BLaER1 treated with 17β-estradiol and CSF1 and Interleukin-3, amounts not matched to agents 10 nM and 100 nM (cell line): ENCODE measurements around the gene SH3GL1.
A peak's percentile ranks its signal among the peaks of the same experiment; 100 is the strongest.

ENCODE experiments used
- H3K27ac ChIP-seq, 11 experiments: shearing (Covaris generic); formaldehyde crosslinking; 2 replicates each; pipeline ENCODE4 v1.8.1; 2022
- H3K27me3 ChIP-seq, 11 experiments: shearing (Covaris generic); formaldehyde crosslinking; 2 replicates each; pipeline ENCODE4 v1.8.1; 2022
- H3K36me3 ChIP-seq, 11 experiments: shearing (Covaris generic); formaldehyde crosslinking; 2 replicates each; pipeline ENCODE4 v1.8.1; 2022
- H3K4me1 ChIP-seq, 10 experiments: shearing (Covaris generic); formaldehyde crosslinking; 2 replicates each; pipeline ENCODE4 v1.8.1; 2022
- H3K4me2 ChIP-seq, 11 experiments: shearing (Covaris generic); formaldehyde crosslinking; 2 replicates each; pipeline ENCODE4 v1.8.1; 2022
- H3K4me3 ChIP-seq, 10 experiments: shearing (Covaris generic); formaldehyde crosslinking; 2 replicates each; pipeline ENCODE4 v1.8.1; 2022
- H3K9ac ChIP-seq, 11 experiments: shearing (Covaris generic); formaldehyde crosslinking; 2 replicates each; pipeline ENCODE4 v1.8.1; 2022
- H3K9me3 ChIP-seq, 11 experiments: shearing (Covaris generic); formaldehyde crosslinking; replicated peaks in 1 of 11; 2 replicates each; pipeline ENCODE4 v1.8.1; 2022
- H4K20me1 ChIP-seq, 11 experiments: shearing (Covaris generic); formaldehyde crosslinking; 2 replicates each; pipeline ENCODE4 v1.8.1; 2022
- Cebpa-rat ChIP-seq, 11 experiments: shearing (Covaris generic); IDR thresholded peaks; 2 replicates each; pipeline ENCODE4 v1.8.1; 2022

Gene SH3GL1

DNA sequence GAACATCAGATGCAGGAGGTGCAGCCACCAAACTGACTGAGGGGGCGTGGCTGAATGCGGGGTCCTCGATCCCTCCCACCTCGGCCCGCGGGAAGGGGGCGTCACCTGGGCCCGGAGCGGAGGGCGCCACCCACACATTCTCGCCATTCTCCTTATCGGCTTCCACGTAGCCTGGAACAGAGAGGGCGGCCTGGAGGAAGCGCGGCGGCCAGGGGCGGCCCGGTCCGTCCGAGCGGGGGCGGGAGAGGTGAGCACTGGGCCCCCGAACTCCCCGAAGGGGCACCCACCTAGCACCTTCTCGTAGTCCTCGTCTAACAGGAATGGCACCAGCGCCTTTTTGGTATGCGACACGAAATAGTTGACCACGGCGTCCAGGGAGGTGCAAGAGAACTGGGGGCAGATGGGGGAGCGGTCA, 73.5 kb downstream of the SH3GL1 start:
- Histone ChIP-seq H3K4me1 (peaks cover 9 to 25% (median 16%) of the 10 kb centered on the region in 10 experiments; a peak in 18 of 20 replicates), H3K4me2 (peak overlapping the region in 10 of 11 experiments; percentile 13 to 72 (median 44); a peak in 15 of 22 replicates)

GRCh38 chr19:4326215-4326836, 74.0 kb downstream of the SH3GL1 start:
- H3K4me2 ChIP-seq = peak overlapping the region in 5 of 11 experiments; percentile 29 to 72 (median 47); a peak in 9 of 22 replicates
- H3K9me3 ChIP-seq = peaks cover 0 to 24% (median 8%) of the 10 kb centered on the region in 11 experiments; a peak in 18 of 22 replicates
- peaks cover 4 to 12% (median 6%) of the 10 kb centered on the region in 11 experiments; a peak in 15 of 22 replicates for H3K27me3 ChIP-seq
- H4K20me1 ChIP-seq = peaks cover 0 to 6% (median 0%) of the 10 kb centered on the region in 11 experiments; a peak in 1 of 22 replicates
- no peak overlapping the region for H3K9ac ChIP-seq
- no peak overlapping the region for H3K27ac ChIP-seq
- no peak for TF ChIP-seq Cebpa-rat (IDR thresholded peaks at IDR 0.05)
- H3K36me3 ChIP-seq = peaks cover 0 to 12% (median 0%) of the 10 kb centered on the region in 11 experiments; a peak in 1 of 22 replicates
- peaks cover 9 to 25% (median 16%) of the 10 kb centered on the region in 10 experiments; a peak in 18 of 20 replicates for H3K4me1 ChIP-seq
- H3K4me3 ChIP-seq = no peak overlapping the region

More for the DNA sequence above, 73.5 kb downstream of the SH3GL1 start:
- Histone ChIP-seq H3K9me3 (peaks cover 0 to 19% (median 3%) of the 10 kb centered on the region in 11 experiments; a peak in 13 of 22 replicates), H3K36me3 (peaks cover 0 to 8% (median 0%) of the 10 kb centered on the region in 11 experiments; a peak in 1 of 22 replicates), H3K9ac (no peak overlapping the region), H3K4me3 (no peak overlapping the region), H3K27ac (no peak overlapping the region), H3K27me3 (peaks cover 4 to 12% (median 6%) of the 10 kb centered on the region in 11 experiments; a peak in 15 of 22 replicates), H4K20me1 (peaks cover 0 to 6% (median 0%) of the 10 kb centered on the region in 11 experiments; a peak in 1 of 22 replicates)
- TF ChIP-seq Cebpa-rat (IDR thresholded peaks at IDR 0.05) = no peak

- Histone ChIP-seq H3K4me3 (no peak overlapping the region), H4K20me1 (peaks cover 0 to 6% (median 0%) of the 10 kb centered on the region in 11 experiments; a peak in 1 of 22 replicates), H3K9ac (no peak overlapping the region), H3K9me3 (peaks cover 18 to 45% (median 29%) of the 10 kb centered on the region in 11 experiments), H3K4me2 (no peak overlapping the region), H3K36me3 (peaks cover 0 to 14% (median under 1%) of the 10 kb centered on the region in 11 experiments; a peak in 7 of 22 replicates), H3K4me1 (peaks cover 7 to 21% (median 15%) of the 10 kb centered on the region in 10 experiments), H3K27ac (no peak overlapping the region), H3K27me3 (peaks cover 4 to 12% (median 6%) of the 10 kb centered on the region in 11 experiments; a peak in 15 of 22 replicates)
- no peak for TF ChIP-seq Cebpa-rat (IDR thresholded peaks at IDR 0.05)
These were observed 76.1 kb downstream of the SH3GL1 start for GRCh38 chr19:4324228-4324627.

GRCh38 chr19:4323692-4324091, 76.7 kb downstream of the SH3GL1 start:
- Histone ChIP-seq H3K27me3 (peaks cover 4 to 12% (median 6%) of the 10 kb centered on the region in 11 experiments; a peak in 15 of 22 replicates), H3K27ac (no peak overlapping the region), H3K4me1 (peaks cover 4 to 21% (median 10%) of the 10 kb centered on the region in 10 experiments; a peak in 19 of 20 replicates), H3K36me3 (peaks cover 0 to 18% (median 4%) of the 10 kb centered on the region in 11 experiments; a peak in 14 of 22 replicates), H3K4me2 (no peak overlapping the region), H3K9ac (no peak overlapping the region), H3K4me3 (no peak overlapping the region), H4K20me1 (peaks cover 0 to 6% (median 0%) of the 10 kb centered on the region in 11 experiments; a peak in 1 of 22 replicates), H3K9me3 (peaks cover 23 to 50% (median 34%) of the 10 kb centered on the region in 11 experiments)
- TF ChIP-seq Cebpa-rat (IDR thresholded peaks at IDR 0.05) = no peak

- Histone ChIP-seq H4K20me1 (peaks cover 0 to 6% (median 0%) of the 10 kb centered on the region in 11 experiments; a peak in 1 of 22 replicates), H3K9me3 (peaks cover 29 to 56% (median 39%) of the 10 kb centered on the region in 11 experiments), H3K4me1 (peaks cover 4 to 22% (median 12%) of the 10 kb centered on the region in 10 experiments; a peak in 18 of 20 replicates), H3K36me3 (peaks cover 0 to 24% (median 9%) of the 10 kb centered on the region in 11 experiments; a peak in 14 of 22 replicates), H3K4me3 (no peak overlapping the region), H3K4me2 (no peak overlapping the region), H3K27ac (no peak overlapping the region), H3K9ac (no peak overlapping the region), H3K27me3 (peaks cover 4 to 12% (median 6%) of the 10 kb centered on the region in 11 experiments; a peak in 15 of 22 replicates)
- no peak for TF ChIP-seq Cebpa-rat (IDR thresholded peaks at IDR 0.05)
These were observed 77.2 kb downstream of the SH3GL1 start for GRCh38 chr19:4322942-4323665.

GRCh38 chr19:4320419-4320818, 79.9 kb downstream of the SH3GL1 start:
- Histone ChIP-seq H3K4me3 (no peak overlapping the region), H3K9me3 (peaks cover 30 to 49% (median 37%) of the 10 kb centered on the region in 11 experiments), H3K36me3 (peaks cover 0 to 51% (median 34%) of the 10 kb centered on the region in 11 experiments; a peak in 16 of 22 replicates), H3K27ac (no peak overlapping the region), H3K4me1 (peaks cover 0 to 16% (median 5%) of the 10 kb centered on the region in 10 experiments; a peak in 10 of 20 replicates), H3K4me2 (no peak overlapping the region), H3K9ac (no peak overlapping the region), H4K20me1 (peaks cover 0 to 6% (median 0%) of the 10 kb centered on the region in 11 experiments; a peak in 1 of 22 replicates), H3K27me3 (no peaks in the 10 kb centered on the region)
- no peak for TF ChIP-seq Cebpa-rat (IDR thresholded peaks at IDR 0.05)

DNA sequence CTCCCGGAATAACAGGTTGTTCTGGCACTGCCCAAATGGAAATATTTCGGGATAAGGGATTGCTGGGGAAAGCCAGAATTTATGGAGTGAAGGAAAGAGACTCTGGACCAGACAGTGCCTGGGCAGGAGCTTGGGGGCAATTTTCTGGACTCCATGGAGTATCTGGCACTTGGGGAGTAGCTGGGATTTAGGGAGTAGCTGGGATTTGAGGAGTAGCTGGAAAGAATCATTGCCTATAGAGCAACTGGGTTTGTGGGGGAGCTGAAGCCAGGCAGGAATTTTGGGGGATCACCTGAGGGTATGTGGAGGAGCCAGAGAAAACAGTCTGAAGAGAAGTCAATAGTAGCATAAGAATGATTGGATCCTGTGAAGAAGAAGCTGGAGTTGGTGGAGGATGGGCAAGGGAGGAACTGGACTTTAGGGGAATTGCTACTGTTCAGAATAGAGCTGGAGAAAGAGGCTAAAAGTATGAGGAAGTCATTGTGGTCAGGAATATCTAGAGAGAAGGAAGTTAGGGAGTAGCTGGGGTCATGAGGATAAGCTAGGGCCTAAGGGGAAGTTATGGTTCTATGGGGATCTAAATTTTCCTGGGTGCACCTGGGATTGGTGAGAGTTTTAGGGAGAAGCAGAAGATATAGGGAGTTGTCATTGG, 81.2 kb downstream of the SH3GL1 start:
- Histone ChIP-seq H3K4me1 (peaks cover 0 to 23% (median 5%) of the 10 kb centered on the region in 10 experiments; a peak in 11 of 20 replicates), H3K36me3 (peaks cover 0 to 53% (median 34%) of the 10 kb centered on the region in 11 experiments; a peak in 16 of 22 replicates), H3K4me2 (peak overlapping the region in 6 of 11 experiments; percentile 4 to 65 (median 42); a peak in 10 of 22 replicates), H3K27ac (no peak overlapping the region; a peak in 1 of 22 replicates), H3K9ac (no peak overlapping the region), H4K20me1 (peaks cover 0 to 6% (median 0%) of the 10 kb centered on the region in 11 experiments; a peak in 1 of 22 replicates), H3K4me3 (no peak overlapping the region), H3K9me3 (peaks cover 30 to 49% (median 37%) of the 10 kb centered on the region in 11 experiments), H3K27me3 (no peaks in the 10 kb centered on the region)
- no peak for TF ChIP-seq Cebpa-rat (IDR thresholded peaks at IDR 0.05)

DNA sequence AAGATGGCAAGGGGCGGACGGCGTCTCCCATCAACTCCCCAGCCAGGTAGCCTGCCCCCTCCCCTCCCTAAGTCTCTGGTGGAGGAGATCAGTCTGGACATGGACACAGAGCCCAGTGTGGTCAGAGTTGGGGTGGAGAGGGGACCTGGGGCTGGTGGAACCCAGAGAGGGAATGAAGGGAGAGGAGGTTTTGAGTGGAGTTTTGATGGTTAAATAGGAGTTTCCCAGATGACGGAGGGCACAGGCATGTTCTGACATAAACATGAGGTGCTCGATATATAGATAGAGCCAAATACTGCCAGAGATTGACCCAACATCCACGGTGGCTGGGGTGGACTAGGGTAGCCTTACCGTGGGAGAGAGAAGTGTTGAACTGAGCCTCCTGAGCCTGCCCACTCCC, 81.9 kb downstream of the SH3GL1 start:
- Histone ChIP-seq H3K4me3 (no peak overlapping the region), H4K20me1 (no peaks in the 10 kb centered on the region; a peak in 1 of 22 replicates), H3K9ac (no peak overlapping the region), H3K27me3 (no peaks in the 10 kb centered on the region), H3K27ac (no peak overlapping the region), H3K36me3 (peaks cover 0 to 56% (median 34%) of the 10 kb centered on the region in 11 experiments; a peak in 16 of 22 replicates), H3K9me3 (peaks cover 30 to 49% (median 37%) of the 10 kb centered on the region in 11 experiments), H3K4me1 (peaks cover 0 to 31% (median 8%) of the 10 kb centered on the region in 10 experiments; a peak in 11 of 20 replicates), H3K4me2 (peak overlapping the region in 4 of 11 experiments; percentile 22 to 65 (median 42); a peak in 6 of 22 replicates)
- TF ChIP-seq Cebpa-rat (IDR thresholded peaks at IDR 0.05) = no peak
